GM12878 (cell line): ENCODE data around the gene PTCH2. TPM values are rescaled to one million over a fixed set of nuclear protein-coding genes. Genes with fewer than 3 reads are reported as not detected.

Experiments
- ATAC-seq: fragments of 200-7000 bp; cut with Tn5 transposase; 3 replicates; pipeline ENCODE4 v1.9.1; 2020; ENCODE audit warnings: mild to moderate bottlenecking, moderate library complexity
- BruUV-seq: library from RNA; stranded (reverse); fragments of 400-500 nt; replicated peaks from 2 replicates; lab custom pipeline; 2021; lab: Mats Ljungman, UMichigan
- CTCF ChIA-PET: fragments of 300-600 bp; sonication (Branson Sonifier 250); formaldehyde crosslinking; extraction: SDS; loops from one replicate; lab custom pipeline; 2021; ENCODE audit warnings: inconsistent platforms; lab: Yijun Ruan, JAX
- POLR2A ChIA-PET: fragments of 350-600 bp; formaldehyde crosslinking; extraction: SDS; loops from one replicate; lab custom pipeline; 2021; ENCODE audit warnings: inconsistent platforms; lab: Charles Lee
- RAD21 ChIA-PET: fragments of 300-600 bp; sonication (Branson Sonifier 250); formaldehyde crosslinking; loops from one replicate; lab custom pipeline; 2023; ENCODE audit warnings: antibody characterized with exemption; ENCODE audit not compliant: unreplicated experiment; lab: Charles Lee
- SMC1A ChIA-PET: fragments of 300-600 bp; sonication (Branson Sonifier 250); formaldehyde crosslinking; loops from one replicate; lab custom pipeline; 2023; ENCODE audit not compliant: unreplicated experiment, uncharacterized antibody; lab: Charles Lee
- DNase-seq: peaks from one replicate; pipeline ENCODE4 v3.0.0-alpha.2; 2011; ENCODE audit warnings: low read depth, low spot score
- FAIRE-seq: peaks from 3 replicates; lab custom pipeline; 2011; peaks lifted over from hg19 to GRCh38; lab: Jason Lieb, UNC
- H2AFZ ChIP-seq: 2 replicates; pipeline ENCODE4 v1.6.0; 2011; ENCODE audit warnings: low read depth, low read length, control low read depth; ENCODE audit not compliant: control insufficient read depth
- H3K27ac ChIP-seq: 2 replicates; pipeline ENCODE4 v1.5.1; 2011; ENCODE audit warnings: control low read depth; ENCODE audit not compliant: control insufficient read depth, insufficient read depth
- H3K27me3 ChIP-seq, 2 experiments: replicated peaks in 1 of 2; 2 replicates each; pipeline versions ENCODE4 v1.6.0 to v1.6.1; 2011; ENCODE audit warnings: low read length in 1 of 2; ENCODE audit not compliant: control insufficient read depth in 2 of 2, insufficient read depth in 2 of 2
- H3K36me3 ChIP-seq, 2 experiments: 2 replicates each; pipeline ENCODE4 v1.5.1; 2011; ENCODE audit warnings: low read length in 1 of 2; ENCODE audit not compliant: control insufficient read depth in 2 of 2, insufficient read depth in 2 of 2
- H3K4me1 ChIP-seq: 2 replicates; pipeline ENCODE4 v1.6.1; 2011; ENCODE audit warnings: mild to moderate bottlenecking, low read length, moderate library complexity, mixed read lengths; ENCODE audit not compliant: control insufficient read depth, insufficient read depth
- H3K4me2 ChIP-seq: 2 replicates; pipeline ENCODE4 v1.6.0; 2011; ENCODE audit warnings: control low read depth; ENCODE audit not compliant: control insufficient read depth, insufficient read depth
- H3K4me3 ChIP-seq: fragments of 200-600 bp; sonication (generic); 2 replicates; pipeline ENCODE4 v1.5.1; 2016
- H3K79me2 ChIP-seq: 2 replicates; pipeline ENCODE4 v1.6.0; 2011; ENCODE audit warnings: low read length; ENCODE audit not compliant: control insufficient read depth, insufficient read depth
- H3K9ac ChIP-seq: 2 replicates; pipeline ENCODE4 v1.8.0; 2011; ENCODE audit warnings: low read length, control low read depth, mixed read lengths; ENCODE audit not compliant: control insufficient read depth, insufficient read depth
- H3K9me3 ChIP-seq: replicated peaks from 3 replicates; pipeline ENCODE4 v1.5.1; 2011; ENCODE audit warnings: mild to moderate bottlenecking, low read length; ENCODE audit not compliant: control insufficient read depth, insufficient read depth
- H4K20me1 ChIP-seq: 2 replicates; pipeline ENCODE4 v1.6.0; 2011; ENCODE audit not compliant: control insufficient read depth, insufficient read depth
- BCLAF1 ChIP-seq: fragments of 450-650 bp; IDR thresholded peaks from 2 replicates; pipeline ENCODE4 v1.6.1; 2017; ENCODE audit warnings: antibody characterized with exemption, mild to moderate bottlenecking, moderate library complexity
- CHD4 ChIP-seq: fragments of 200-600 bp; sonication (generic); IDR thresholded peaks from 2 replicates; pipeline ENCODE4 v1.6.1; 2016; ENCODE audit warnings: mild to moderate bottlenecking
- CREB1 ChIP-seq: IDR thresholded peaks from 2 replicates; pipeline ENCODE4 v1.6.1; 2012; ENCODE audit warnings: low read depth, mild to moderate bottlenecking, inconsistent platforms
- IRF5 ChIP-seq: fragments of 450-650 bp; IDR thresholded peaks from 2 replicates; pipeline ENCODE4 v1.6.1; 2017; ENCODE audit warnings: borderline replicate concordance
- MAX ChIP-seq: IDR thresholded peaks from 2 replicates; pipeline ENCODE4 v1.6.1; 2012; ENCODE audit warnings: low read depth, low read length, improper control_type of control experiment
- MYB ChIP-seq: fragments of 150-350 bp; IDR thresholded peaks from 2 replicates; pipeline ENCODE4 v1.6.1; 2014; ENCODE audit warnings: mild to moderate bottlenecking, low read depth, low read length, borderline replicate concordance
- NFXL1 ChIP-seq: fragments of 450-650 bp; IDR thresholded peaks from 2 replicates; pipeline ENCODE4 v1.6.1; 2017; ENCODE audit warnings: antibody characterized with exemption, mild to moderate bottlenecking, borderline replicate concordance
- NRF1 ChIP-seq: conservative IDR thresholded peaks from 2 replicates; pipeline ENCODE4 v1.6.1; 2011; ENCODE audit warnings: mild to moderate bottlenecking, low read depth, low read length, improper control_type of control experiment
- PAX5 ChIP-seq: IDR thresholded peaks from 2 replicates; pipeline ENCODE4 v1.6.1; 2011; ENCODE audit warnings: low read depth, low read length, borderline replicate concordance
- STAT1 ChIP-seq: fragments of 450-650 bp; conservative IDR thresholded peaks from 2 replicates; pipeline ENCODE4 v1.6.1; 2014; ENCODE audit warnings: antibody characterized with exemption, mild to moderate bottlenecking
- YBX1 ChIP-seq: fragments of 450-650 bp; IDR thresholded peaks from 2 replicates; pipeline ENCODE4 v1.6.1; 2016; ENCODE audit warnings: antibody characterized with exemption
- ZBTB4 ChIP-seq: fragments of 450-650 bp; formaldehyde crosslinking; IDR thresholded peaks from 2 replicates; pipeline ENCODE4 v1.4.0; 2022; ENCODE audit warnings: mild to moderate bottlenecking, moderate library complexity
- ZNF24 ChIP-seq: fragments of 450-650 bp; IDR thresholded peaks from 2 replicates; pipeline ENCODE4 v1.6.1; 2017; ENCODE audit warnings: antibody characterized with exemption, mild to moderate bottlenecking
- ZNF274 ChIP-seq: IDR thresholded peaks from one replicate; pipeline ENCODE4 v1.8.0; 2011; ENCODE audit not compliant: insufficient read length, insufficient read depth
- WGBS: methylation state at CpG from one replicate; pipeline ENCODE4 v1.1.6; 2016; ENCODE audit warnings: low lambda C conversion rate; ENCODE audit not compliant: insufficient replicate concordance, insufficient coverage; ENCODE audit errors: missing lambda C conversion rate; 5-methylcytosine and 5-hydroxymethylcytosine counted together
- in situ Hi-C: fragments of 300-500 bp; cut with MboI; formaldehyde crosslinking; loops from 9 replicates; pipeline ENCODE4 v1.14.3; 2018; ENCODE audit warnings: mixed read lengths
- intact Hi-C: fragments of 100-400 bp; cut with micrococcal nuclease; formaldehyde crosslinking; loops from one replicate; pipeline ENCODE4 v1.14.2; 2022; ENCODE audit not compliant: unreplicated experiment
- polyA plus RNA-seq, 11 experiments: library from polyadenylated mRNA; depleted of rRNA in 4 of 11; unstranded in 6 of 11; stranded (reverse) in 5 of 11; fragments of >200 nt; fragmentation: Nextera tagmentation in 4 of 11; fragmentation: Illumina TruSeq in 1 of 11; extraction: Ambion mirVana in 4 of 11; extraction: Trizol in 1 of 11; gene quantifications; 1 replicate in 1 of 11; 2 replicates in 10 of 11; pipeline versions ENCODE4 v1.2.1 to v1.2.3, GENCODE V29; 2011 to 2016; ENCODE audit warnings: inconsistent platforms in 2 of 11, missing spikeins in 2 of 11, low read depth in 1 of 11
- total RNA-seq, 4 experiments: library from RNA; depleted of rRNA in 3 of 4; stranded (reverse); fragments of >200 nt in 3 of 4; fragmentation: Illumina TruSeq in 1 of 4; extraction: Trizol in 1 of 4; gene quantifications; 2 replicates each; pipeline versions ENCODE4 v1.2.1 to v1.2.3, GENCODE V29; 2013 to 2021

The PTCH2 gene
- total and polyA plus RNA-seq, 10 of the 15 experiments (the other 5 are each of a cell fraction or from before 2014, with no cell fraction given) = 0.03 to 8.4 (median 0.10) TPM

- Histone ChIP-seq H3K4me2 (no peak overlapping the region), H2AFZ (no peak overlapping the region), H3K36me3 (peaks cover 0 to 5% of the 10 kb centered on the region in 2 experiments; a peak in 2 of 4 replicates), H3K4me3 (no peak overlapping the region), H3K9me3 (no peaks in the 10 kb centered on the region), H3K9ac (no peak overlapping the region), H3K4me1 (peaks cover 3% of the 10 kb centered on the region; the same call in 1 of the 2 replicates), H3K27ac (no peak overlapping the region), H3K79me2 (no peaks in the 10 kb centered on the region), H3K27me3 (no peaks in the 10 kb centered on the region), H4K20me1 (no peaks in the 10 kb centered on the region)
- ChIA-PET CTCF (interaction anchor here (0.6 to 1.2 kb wide), 2 partner anchors 12 to 38 kb away, joined by 3 to 4 read pairs; no protein-coding TSS in a partner anchor), POLR2A (no interaction called here), SMC1A (interaction anchor here (0.9 to 1.5 kb wide), 3 partner anchors 27 to 640 kb away, joined by 3 to 5 read pairs (median 3); no protein-coding TSS in a partner anchor), RAD21 (no interaction called here)
- BruUV-seq = no TSS peak
- intact Hi-C loops (no loop called here), in situ Hi-C loops (no loop called here)
- ATAC-seq (no peak), DNase-seq (no peak), FAIRE-seq (no peak)
- WGBS = 97% methylated on average over 6 of the region's 6 CpGs
- TF ChIP-seq IRF5 (no peak), CREB1 (no peak), STAT1 (no peak), MYB (no peak), ZNF274 (no peak), PAX5 (no peak), NFXL1 (no peak), CHD4 (no peak), ZBTB4 (no peak), ZNF24 (no peak), MAX (no peak), YBX1 (no peak), BCLAF1 (no peak), NRF1 (no peak)
Measured at GRCh38 chr1:44853201-44853600, 10.1 kb upstream of the PTCH2 start.
